ENCODE results near the gene DENND4A.

Gene DENND4A

DNA sequence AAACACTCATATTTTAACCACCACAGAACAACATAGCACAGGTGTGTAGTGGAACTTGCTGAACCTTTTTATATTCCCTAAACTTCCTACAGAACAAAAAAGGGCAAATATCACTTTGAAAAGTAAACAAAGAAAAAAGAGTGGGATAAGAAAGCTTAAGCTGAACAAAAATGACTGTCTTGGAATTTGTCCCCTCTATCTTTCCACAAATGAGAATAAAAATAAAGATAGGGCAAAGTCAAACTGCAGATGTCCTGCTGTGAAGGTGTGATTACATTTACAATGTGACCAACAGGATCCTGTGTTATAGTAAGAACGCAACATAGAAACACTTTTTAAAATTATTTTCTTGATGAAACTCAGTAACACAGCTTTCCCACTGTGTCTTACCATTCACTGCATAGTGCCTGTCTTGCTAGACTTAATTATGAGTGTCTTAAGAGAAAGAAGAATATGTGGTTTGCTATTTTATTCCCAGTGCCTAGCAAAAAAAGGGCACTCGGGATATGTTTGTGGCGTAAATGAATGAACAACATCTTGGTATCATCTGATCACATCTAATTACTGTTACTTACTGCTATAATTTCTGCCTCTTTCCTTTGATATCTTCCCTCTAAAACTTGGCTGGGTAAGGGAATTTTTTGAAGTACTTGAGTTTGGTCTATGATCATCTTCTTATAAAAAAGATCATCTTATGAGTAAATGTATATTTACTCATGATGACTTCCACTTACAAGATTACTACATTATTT lies 67.5 kb downstream of the DENND4A start:
- H3K4me3 ChIP-seq (ENCODE audit: low read length), result no peak overlapping the region
- DNase-seq (ENCODE audit: low read depth, low spot score), result no peak

DNA sequence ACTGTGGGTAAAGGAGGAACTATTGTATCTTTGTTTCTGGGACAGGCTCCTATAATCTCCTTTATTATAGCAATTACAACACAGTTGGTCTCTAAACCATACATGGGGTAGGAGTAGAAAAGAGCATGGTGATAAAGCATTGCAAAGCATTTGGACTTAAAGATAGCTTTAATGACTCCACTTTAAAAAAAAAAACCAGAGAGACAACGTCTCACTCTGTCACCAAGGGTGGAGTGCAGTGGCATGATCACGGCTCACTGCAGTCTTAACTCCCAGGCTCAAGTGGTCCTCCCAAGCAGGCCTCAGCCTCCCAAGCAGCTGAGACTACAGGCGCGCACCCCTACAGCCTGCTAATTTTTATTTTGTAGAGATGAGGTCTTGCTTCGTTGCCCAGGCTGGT lies 68.2 kb downstream of the DENND4A start:
- no peak for DNase-seq (ENCODE audit: low read depth, low spot score)
- no peak overlapping the region for H3K4me3 ChIP-seq (ENCODE audit: low read length)

DNA sequence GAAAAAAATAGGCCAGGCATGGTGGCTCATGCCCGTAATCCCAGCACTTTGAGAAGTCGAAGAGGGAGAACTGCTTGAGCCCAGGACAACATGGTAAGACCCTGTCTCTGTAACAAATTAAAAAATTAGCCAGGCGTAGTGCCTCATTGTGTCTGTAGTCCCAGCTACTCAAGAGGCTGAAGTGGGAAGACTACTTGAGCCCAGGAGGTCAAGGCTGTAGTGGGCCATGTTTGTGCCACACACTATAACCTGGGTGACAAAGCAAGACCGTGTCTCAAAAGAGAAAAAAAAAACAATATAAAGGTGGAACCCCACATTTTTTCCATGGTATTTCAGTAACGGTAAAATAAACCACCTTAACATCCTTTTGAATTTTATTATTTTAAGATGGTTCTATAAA lies 69.9 kb downstream of the DENND4A start:
- no peak for DNase-seq (ENCODE audit: low read depth, low spot score)
- no peak overlapping the region for H3K4me3 ChIP-seq (ENCODE audit: low read length)

DNA sequence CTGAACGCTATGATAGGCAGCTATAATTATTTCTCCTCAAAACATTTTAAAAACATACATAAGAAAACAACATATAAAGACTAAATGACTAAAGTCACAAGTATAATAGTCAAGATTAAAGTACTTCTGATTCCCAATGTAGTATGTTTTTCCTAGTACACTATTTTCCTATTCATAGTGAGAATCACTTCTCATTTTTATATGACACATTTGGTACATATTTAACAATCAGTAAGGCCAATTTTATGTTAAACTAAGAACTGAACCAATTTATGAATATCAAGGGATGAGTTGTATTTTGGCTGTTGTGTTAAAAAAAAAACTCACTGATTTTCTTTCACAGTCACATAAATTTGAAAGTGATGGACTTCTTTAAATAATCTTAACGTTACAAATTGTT lies 79.7 kb downstream of the DENND4A start:
- H3K4me3 ChIP-seq (ENCODE audit: low read length), result no peak overlapping the region
- DNase-seq (ENCODE audit: low read depth, low spot score), result no peak

DNA sequence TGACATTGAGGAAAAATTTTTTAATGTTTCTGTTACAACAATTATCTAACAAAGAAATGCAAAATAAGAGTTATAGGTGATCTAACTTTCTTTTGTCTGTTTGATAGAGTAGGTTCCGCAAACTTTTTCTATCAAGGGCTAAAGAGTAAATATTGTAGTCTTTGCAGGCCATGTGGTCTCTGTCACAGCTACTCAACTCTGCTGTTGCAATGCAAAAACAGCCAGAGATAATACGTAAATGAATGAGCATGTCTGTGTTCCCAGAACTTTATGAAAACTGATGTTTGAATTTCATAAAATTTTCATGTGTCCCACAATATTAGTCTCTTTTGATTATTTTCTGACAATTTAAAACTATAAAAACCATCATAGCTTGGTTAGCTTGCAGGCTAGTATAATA lies 97.0 kb downstream of the DENND4A start:
- DNase-seq (ENCODE audit: low read depth, low spot score), result no peak

DNA sequence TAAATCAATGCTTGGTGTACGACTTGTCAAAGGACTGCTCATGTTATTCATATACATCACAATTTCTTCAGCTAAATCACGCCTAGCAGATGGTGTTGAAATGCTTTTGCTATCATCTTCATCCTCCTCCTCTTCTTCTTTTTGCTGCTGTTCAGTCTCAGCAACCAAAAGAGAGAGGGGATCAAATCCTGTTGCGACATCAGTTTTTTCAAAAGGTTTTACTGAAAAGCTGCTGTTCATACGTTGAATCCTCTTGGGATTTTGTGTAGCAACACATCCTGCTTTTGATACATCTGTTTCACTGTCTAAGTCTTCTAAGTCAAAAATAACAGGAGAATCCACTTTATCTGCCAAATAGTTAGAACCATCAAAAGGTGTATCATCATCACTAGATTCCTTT lies 101.3 kb downstream of the DENND4A start:
- no peak overlapping the region for H3K4me3 ChIP-seq (ENCODE audit: low read length)
- no peak for DNase-seq (ENCODE audit: low read depth, low spot score)

More for the DNA sequence above, 97.0 kb downstream of the DENND4A start:
- H3K4me3 ChIP-seq (ENCODE audit: low read length), result no peak overlapping the region

DNA sequence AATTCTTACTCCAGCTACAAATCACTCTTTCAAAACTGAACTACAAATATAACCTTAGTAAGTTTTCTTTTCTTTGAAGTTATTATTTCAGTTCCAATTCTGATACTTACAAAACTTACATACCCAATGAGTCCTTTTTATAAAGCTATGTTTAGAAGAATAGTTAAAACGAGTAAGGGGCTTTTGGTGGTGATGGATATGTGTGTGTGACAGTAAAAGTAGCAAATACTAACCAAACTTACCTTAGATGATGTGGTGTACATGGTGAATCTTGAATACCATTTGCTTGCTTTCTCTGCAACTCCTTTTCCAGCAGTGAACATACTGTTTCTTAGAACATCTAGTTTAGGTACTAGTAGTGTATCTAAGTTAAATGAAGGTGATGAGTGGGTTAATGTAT lies 101.9 kb downstream of the DENND4A start:
- no peak overlapping the region for H3K4me3 ChIP-seq (ENCODE audit: low read length)
- no peak for DNase-seq (ENCODE audit: low read depth, low spot score)

DNA sequence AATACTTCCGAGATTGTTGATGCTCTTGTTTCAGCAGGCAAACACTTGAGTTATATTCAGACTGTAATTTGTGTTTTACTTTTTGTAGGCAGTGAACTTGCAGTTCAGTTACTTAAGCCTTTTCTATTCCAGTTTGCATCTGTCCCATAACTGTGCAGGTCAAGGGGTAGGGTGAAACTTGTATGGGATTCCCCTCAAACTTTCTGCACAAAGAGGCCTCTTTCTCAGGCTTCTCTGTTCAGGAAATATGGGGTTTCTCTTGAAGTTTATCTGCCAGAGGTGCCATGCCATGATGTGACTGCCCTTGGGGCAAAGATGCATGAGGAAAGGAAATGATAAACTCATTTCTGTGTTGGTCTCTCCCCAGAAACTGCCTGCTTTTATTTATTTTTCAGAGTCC lies 103.6 kb downstream of the DENND4A start:
- no peak for DNase-seq (ENCODE audit: low read depth, low spot score)
- no peak overlapping the region for H3K4me3 ChIP-seq (ENCODE audit: low read length)

DNA sequence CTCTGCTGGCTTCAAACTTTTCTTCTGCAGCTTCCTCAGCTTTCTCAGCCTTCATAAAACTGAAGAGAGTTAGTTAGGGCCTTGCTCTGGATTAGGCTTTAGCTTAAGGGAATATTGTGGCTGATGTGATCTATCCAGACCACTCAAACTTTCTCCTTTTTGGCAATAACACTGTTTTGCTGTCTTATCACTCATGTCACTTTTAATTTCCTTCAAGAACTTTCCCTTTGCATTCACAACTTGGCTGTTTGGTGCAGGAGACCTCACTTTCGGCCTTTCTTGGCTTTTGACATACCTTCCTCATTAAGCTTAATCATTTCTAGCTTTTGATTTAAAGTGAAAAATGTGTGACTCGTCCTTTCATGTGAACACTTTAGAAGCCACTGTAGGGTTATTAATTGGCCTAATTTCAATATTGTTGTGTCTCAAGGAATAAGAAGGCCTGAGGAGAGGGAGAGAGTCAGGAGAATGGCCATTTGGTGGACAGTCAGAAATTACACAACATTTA lies 109.6 kb downstream of the DENND4A start:
- no peak for DNase-seq (ENCODE audit: low read depth, low spot score)
- no peak overlapping the region for H3K4me3 ChIP-seq (ENCODE audit: low read length)

DNA sequence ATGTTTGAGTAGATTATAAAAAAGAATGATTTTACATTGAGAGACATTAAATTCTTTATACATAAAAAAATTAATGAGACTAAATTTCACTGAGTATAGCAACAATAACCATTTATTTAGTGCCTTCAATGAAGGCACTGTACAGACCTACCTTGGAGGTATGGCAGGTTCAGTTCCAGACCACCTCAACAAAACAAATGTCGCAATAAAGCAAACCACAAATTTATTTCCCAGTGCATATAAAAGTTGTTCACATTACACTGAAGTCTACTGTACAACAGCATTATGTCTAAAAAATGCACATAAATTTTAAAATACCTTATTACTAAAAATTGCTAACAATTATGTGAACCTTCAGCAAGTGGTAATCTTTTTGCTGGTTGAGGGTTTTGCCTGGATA lies 111.5 kb downstream of the DENND4A start:
- no peak overlapping the region for H3K4me3 ChIP-seq (ENCODE audit: low read length)
- no peak for DNase-seq (ENCODE audit: low read depth, low spot score)

DNA sequence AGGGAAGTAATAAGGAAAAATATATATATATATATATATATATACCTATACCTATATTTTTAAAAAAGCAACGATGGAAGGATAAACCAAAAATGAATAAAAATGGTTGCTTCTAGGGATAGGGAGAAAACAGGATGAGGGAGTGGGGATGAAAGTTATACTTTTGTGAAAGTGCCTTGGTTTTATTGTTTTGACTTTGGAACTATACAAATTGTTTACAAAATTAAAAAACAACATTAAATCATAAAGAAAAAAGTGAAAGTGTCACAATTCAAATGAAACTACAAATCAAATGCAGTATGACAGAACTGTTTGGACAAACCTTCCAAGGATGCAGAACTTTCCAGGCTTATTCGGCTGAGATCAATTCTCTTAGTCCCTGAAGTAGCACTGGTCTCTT lies 116.0 kb downstream of the DENND4A start:
- H3K4me3 ChIP-seq (ENCODE audit: low read length), result no peak overlapping the region
- no peak for DNase-seq (ENCODE audit: low read depth, low spot score)

DNA sequence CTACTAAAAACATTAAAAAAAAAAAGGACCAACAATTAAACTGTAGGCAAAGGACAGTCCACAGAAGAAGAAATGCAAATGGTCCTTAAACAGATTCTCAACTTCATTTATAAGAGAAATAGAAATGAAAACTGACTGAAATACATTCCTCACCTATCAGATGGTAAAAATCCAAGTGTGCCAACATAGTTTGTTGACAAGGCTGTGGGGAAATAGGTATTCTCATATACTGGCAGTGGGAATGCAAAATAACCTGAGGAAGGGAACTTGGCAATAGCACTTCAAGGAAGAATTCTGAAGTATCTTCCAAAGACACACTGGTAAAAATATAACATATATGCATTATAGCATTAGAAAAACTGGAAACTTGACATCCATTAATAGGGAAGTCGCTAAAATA lies 116.5 kb downstream of the DENND4A start:
- H3K4me3 ChIP-seq (ENCODE audit: low read length), result no peak overlapping the region
- DNase-seq (ENCODE audit: low read depth, low spot score), result no peak

DNA sequence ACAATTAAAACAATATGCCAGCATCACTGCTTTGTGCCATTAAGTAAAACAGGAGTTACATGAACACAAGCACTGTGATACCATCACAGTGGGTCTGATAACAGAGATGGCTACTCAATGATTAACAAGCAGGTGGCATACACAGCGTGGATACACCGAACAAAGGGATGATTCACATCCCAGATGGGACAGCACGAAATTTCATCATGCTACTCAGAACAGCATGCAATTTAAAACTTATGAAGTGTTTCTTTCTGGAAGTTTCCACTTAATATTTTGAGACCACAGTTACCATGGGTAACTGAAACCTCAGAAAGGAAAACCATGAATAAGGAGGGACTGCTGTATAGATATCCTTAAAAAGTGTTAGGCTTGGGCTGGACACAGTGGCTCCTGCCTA lies 125.8 kb downstream of the DENND4A start:
- H3K4me3 ChIP-seq (ENCODE audit: low read length), result no peak overlapping the region
- no peak for DNase-seq (ENCODE audit: low read depth, low spot score)

DNA sequence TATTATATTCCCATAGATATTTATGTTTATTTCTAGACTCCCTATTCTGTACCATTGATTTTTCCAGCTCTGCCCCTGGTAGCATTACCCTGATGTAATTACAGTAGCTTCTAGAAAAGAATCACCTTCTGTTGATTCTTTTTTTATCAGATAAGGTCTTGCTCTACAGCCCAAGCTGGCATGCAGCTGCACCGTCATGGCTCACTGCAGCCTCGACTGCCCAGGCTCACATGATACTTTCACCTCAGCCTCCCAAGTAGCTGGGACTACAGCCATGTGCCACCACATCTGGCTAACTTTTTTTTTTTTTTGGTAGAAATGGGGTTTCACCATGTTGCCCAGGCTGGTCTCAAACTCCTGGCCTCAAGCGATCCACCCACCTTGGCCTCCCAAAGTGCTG lies 128.6 kb downstream of the DENND4A start:
- DNase-seq (ENCODE audit: low read depth, low spot score), result no peak
- H3K4me3 ChIP-seq (ENCODE audit: low read length), result no peak overlapping the region

DNA sequence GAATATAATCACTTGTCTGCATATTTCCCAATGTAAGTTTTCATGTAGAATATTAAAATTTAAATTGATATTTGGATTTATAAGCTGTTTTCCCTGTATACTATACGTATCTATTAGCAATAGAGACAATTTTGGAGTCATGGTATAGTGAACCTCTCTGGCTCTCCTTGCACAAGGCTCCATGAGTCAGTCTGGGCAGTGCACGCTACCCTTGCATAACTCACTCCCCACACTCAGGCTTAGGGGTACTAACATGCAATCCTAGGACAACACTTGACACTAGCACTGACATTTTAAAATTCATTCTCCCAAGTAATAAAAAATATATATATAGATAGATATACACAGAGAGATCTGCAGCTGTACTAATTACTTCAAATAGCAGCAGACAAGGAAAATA lies 131.2 kb downstream of the DENND4A start:
- no peak for DNase-seq (ENCODE audit: low read depth, low spot score)
- no peak overlapping the region for H3K4me3 ChIP-seq (ENCODE audit: low read length)

DNA sequence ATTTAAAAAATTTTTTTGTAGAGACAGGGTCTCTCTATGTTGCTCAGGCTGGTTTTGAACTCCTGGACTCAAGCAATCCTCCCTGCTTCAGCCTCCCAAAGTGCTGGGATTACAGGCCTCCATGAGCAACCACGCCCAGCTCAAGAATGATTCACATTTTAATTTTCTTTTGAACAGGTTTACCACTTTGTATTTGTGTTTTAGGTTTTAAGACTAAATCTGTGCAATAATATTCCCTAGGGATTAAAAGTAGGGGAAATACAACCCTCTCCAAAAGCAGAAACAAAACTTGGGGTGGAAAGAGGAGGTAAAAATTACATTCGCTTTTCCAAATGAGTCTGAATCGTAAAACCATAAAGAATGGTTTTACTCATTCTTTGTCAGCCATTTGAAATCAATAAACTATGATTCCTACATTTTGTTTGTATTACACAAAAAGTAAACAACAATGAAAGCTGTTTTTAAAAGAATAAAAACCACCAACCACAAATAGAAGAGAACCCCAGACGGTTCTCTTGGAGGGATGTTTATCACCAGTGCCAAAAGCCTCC lies 132.5 kb downstream of the DENND4A start:
- H3K4me3 ChIP-seq (ENCODE audit: low read length), result no peak overlapping the region
- DNase-seq (ENCODE audit: low read depth, low spot score), result no peak

DNA sequence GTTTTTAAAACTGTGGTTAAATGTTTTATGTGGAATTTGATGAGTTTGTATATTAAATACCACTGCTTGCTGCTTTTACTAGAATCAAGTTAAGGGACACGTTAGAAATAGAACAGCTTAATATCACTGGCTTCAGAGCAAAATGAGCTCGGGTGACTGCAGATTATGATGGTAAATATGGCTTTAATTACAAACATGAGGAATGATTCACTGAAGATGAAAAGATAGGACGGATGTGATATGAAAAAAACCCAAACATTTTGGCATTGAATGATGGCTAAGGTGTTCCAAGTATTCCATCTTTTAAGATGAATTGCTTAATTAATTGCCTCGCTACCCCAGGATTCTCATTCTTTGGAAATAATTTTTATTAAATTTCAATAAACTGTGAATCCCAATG lies 136.6 kb downstream of the DENND4A start:
- no peak for DNase-seq (ENCODE audit: low read depth, low spot score)
- H3K4me3 ChIP-seq (ENCODE audit: low read length), result no peak overlapping the region

DNA sequence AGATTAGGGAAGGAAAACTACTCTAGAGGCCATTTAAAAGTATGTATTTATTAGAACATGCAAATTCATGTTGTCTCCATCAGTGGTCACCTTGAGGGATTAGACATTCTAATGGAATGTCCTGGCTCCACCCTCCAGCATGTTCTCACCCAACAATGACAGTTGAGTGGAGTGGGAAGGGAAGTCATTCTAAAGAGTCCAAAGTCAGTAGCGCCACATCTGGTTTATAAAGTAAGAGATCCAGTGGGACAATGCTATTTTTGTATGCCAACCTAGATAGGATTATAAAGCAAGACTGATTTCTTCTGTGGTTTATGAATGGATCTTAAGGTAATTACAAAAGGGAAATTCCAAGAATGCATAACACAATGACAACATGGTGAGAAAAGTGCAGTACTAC lies 137.1 kb downstream of the DENND4A start:
- DNase-seq (ENCODE audit: low read depth, low spot score), result no peak

DNA sequence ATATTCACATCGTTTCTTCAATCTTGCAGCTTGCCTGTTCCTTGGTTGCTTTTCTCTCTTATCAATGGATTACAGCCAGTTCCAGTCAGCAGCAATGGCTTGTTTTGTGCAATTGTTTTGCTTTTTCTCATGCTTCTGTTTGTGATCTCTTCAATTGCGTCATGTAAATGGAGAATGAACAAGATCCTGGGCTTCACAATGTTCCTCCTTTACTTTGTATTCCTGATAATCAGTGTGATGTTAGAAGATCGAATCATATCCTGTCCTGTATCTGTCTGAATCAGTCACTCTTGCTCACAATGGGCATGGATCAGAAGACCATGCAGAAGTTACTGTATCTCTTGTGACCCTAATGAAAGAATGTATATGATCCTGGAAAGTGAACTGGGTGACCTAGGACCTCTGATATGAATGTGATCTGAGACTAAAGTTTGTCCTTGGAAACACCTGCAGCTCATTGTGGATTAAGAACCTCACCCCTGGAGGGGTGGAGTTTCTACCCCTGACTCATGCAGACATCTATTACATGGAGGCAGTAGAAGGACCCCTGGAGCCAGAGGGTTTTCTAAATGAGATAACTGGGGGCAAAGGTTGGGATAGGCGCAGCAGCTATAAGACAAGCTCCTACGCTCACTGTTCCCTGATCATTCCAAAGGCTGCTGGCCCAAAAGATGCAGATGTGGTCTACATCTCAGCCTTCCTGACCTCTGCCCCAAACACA lies 138.1 kb downstream of the DENND4A start:
- H3K4me3 ChIP-seq (ENCODE audit: low read length), result no peak overlapping the region
- DNase-seq (ENCODE audit: low read depth, low spot score), result no peak

More for the DNA sequence above, 137.1 kb downstream of the DENND4A start:
- H3K4me3 ChIP-seq (ENCODE audit: low read length), result no peak overlapping the region

DNA sequence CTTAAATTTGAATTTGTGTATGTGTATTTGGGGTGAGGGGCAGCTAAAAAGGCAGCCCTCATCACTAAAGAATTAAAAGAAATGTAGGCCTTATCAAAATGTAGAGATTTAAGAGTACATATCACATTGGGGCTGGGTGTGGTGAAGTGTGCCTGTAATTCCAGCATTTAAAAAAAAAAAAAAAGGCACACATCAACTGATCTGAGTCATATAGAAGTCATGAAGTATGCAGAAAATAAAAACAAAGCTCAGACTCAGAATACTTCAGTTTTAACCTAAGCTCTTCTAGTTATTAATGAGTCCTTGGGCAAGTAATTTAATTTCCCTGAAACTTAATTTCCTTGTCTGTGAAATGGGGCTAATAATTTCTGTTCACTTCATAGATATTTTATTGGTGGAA lies 138.8 kb downstream of the DENND4A start:
- DNase-seq (ENCODE audit: low read depth, low spot score), result no peak
- H3K4me3 ChIP-seq (ENCODE audit: low read length), result no peak overlapping the region
